HG03097 (cell line): Measurements from ENCODE around the gene MBP.

Source experiments
- ATAC-seq: cut with Tn5 transposase; IDR thresholded peaks from one replicate; pipeline ENCODE4 v1.9.1; 2021; ENCODE audit not compliant: unreplicated experiment, low FRiP score

Gene MBP

GRCh38 chr18:77013811-77014521, 118.6 kb downstream of the MBP start:
- ATAC-seq = no peak

GRCh38 chr18:77012806-77013541, 119.6 kb downstream of the MBP start:
- no peak for ATAC-seq

DNA sequence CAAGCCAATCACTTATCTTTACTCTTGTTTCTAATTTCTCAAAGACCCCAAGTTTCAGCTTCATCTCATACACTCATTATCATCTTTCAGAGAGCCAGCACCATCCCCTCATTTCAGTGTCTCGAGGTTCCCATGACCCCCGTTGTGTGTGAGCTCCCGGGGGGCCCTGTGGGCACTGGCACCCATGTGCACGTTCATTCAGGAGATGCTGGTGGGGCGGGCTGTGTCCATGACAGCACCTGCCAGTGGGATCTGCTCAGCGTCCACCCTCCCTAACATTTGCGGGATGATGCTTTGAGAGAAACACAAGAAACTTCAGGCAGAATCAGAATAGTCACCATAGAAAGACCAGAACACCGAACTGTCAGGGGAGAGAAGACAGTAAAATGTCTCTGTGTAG, 120.5 kb downstream of the MBP start:
- no peak for ATAC-seq

- no peak for ATAC-seq
Observed at GRCh38 chr18:77009675-77010074, 122.9 kb downstream of the MBP start.

DNA sequence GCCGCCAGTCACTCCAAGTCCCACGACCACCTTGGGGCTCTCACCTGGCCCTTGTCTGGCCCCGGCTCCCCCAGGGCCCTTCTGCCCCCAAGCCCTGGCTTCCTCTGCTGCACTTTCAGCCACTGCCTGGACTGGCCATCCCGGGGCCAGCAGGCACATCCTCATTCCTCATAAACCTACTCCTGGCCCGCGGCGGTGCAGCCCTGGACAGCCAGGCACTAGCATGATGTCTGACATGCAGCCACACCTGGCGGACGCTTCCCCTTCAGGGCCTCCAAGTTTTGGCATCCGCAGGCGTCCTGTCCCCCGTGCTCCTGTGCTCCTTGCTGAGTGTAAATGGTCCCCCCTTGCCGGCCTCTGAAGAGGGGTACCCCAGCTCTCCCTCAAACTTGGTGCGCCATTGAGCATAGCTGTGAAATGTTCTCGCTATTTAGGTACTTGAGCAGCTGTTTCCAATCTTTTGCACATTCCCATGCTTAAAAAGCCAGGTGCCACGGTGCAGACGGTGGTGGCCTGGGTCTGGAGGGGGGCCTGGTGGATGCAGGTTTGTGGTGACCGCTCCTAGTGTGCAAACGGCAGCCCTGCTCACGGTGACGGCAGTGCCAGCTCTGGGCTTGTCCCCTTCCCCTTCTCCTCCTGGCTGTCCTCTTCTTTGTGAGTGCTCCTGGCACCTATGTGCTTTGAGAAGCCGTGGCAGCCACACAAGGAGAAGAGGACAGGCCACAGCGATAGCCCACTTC, 123.8 kb downstream of the MBP start:
- no peak for ATAC-seq

- no peak for ATAC-seq
Observed at GRCh38 chr18:77008006-77008405, 124.6 kb downstream of the MBP start.

- no peak for ATAC-seq
Observed at GRCh38 chr18:77007251-77007650, 125.3 kb downstream of the MBP start.

GRCh38 chr18:77006305-77007175, 126.0 kb downstream of the MBP start:
- ATAC-seq = no peak

DNA sequence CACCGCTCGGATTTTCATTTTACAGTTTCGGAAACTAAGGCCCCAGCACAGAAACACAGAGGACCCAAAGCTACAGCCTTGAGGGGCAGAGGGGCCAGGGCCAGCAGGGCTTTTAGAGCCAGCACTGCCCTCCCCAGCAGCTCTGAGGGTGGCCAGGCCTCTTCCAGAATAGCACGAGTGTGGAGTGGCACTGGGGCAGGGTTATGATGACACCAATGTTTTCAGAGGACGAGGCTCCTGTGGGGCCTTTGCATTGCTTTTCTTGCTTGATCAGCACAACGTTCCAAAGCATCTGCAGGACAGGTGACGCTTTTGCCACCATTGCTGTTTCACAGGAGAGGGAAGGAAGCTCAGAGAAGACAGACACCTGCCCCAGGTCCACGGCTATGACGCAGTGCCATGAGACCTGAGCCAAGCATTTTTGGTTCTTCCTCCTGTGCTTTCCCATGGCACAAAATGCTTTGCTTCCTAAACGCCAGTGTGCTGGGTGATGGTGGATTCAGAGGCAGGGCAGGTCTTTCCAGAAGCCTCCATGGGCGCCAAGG, 126.9 kb downstream of the MBP start:
- no peak for ATAC-seq

DNA sequence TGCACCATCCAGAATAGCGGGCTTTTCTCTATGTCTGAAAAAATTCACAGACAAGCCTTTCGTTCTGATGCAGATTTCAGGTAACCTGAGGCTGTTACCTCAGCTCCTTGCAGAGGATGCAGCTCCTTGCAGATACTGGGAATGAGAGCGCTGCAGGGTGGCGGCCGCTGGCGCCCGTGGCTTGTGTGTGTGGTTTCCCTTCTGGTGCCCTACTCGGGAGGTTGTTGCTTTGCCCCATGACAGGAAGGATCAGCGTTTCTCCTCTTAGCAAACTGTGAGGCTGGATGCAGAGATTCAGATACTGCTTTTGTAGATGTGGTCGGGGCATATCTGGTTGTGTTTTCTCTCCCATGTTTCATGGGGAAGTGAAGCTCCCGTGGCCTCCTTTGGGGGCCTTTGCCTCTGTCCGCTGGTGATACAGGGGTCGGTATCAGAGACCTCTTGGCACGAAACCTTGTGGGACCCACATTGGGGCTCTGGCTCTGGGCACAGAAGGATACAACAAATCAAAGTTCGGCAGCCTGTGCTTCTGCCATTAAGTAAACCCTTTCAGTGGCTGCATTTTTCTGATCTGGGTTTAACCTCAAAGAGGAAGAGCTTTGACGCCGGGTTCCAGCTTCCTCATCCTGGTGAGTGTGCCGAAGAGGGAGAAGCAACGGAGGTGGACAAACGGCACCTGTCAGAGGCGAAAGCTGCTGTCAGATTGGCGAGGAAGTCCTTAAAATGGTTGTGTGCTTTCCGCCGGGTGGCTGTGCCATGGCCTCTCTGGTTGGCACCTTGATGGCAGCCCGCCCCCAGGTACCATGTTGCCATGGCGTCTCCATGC, 127.8 kb downstream of the MBP start:
- ATAC-seq = no peak

- no peak for ATAC-seq
Observed at GRCh38 chr18:77003316-77003715, 129.3 kb downstream of the MBP start.

GRCh38 chr18:77002496-77002895, 130.1 kb downstream of the MBP start:
- ATAC-seq = no peak

DNA sequence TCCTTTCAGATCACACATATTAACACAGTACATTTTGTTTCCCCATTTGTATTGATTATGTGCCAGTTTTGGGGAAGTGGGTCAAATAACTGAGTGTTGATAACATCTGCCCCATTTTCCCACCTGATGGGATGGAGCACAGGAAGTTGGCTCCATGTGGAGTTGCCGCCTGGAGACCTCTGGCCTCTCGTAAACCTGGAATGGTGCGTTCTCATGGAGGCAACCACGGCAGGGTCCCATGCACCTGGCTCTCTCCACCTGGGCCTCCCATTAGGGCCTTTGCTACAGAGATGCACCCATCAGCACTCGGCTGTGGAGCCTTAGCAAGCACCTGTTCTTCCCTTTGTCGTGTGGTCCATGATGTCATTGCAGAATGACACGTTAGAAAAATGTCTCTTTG, 130.6 kb downstream of the MBP start:
- no peak for ATAC-seq

- no peak for ATAC-seq
Observed at GRCh38 chr18:77001041-77001440, 131.5 kb downstream of the MBP start.

GRCh38 chr18:77000527-77000926, 132.1 kb downstream of the MBP start:
- no peak for ATAC-seq

DNA sequence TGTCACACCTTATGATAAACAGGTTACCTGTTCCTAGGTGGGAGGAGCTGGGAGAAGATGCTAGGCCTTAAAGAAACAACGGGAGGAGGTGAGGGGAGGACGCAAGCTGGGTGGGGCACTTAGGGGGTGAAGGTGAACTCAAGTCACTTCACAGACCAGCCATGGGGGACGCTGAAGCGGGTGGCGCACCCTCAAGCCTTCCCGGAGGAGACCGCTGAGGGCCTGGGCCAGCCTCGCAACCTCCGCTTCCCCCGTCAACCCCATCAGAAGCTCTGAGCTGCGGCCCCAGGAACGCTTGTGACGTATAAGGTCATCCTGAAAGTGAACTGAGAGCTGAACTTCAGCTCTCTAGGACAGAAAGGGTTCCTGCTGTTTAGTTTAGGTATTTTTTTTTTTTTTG, 133.5 kb downstream of the MBP start:
- ATAC-seq = no peak

DNA sequence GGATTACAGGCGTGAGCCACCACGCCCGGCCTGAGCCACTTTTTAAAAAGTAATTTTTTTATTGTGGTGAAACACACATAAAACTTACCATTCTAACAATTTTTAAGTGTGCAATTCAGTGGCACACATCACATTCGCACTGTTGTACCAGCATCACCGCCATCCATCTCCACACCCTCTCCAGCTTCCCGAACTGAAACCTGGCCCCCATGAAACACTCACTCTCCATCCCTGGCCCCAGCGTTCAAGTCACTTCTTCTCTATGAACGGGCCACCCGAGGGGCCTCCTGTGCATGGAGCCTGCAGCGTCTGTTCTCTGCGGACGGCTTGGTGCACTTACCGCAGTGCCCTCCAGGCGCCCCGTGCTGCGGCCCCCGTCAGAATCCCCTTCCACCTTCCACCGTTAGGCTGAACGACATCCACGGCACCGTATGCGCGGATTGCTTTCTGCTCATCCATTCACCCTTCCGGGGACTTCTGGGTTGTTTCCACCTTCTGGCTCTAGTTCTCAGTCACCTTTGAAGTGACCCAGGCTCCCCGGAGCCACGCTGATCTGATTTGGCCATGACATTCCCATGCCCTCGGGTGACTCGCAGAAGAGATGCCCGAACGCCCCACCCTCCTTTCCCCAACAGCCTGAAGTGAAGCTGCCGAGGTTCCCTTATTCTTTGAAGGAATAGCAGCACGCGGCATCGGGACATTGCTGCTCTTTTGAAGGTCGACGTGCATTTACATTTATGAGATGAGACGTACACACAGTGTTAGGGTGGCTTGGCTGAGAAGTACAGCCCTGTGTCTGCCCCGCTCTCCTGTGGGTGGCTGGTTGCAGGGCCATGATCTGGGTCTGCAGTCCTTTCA, 134.4 kb downstream of the MBP start:
- ATAC-seq = no peak

DNA sequence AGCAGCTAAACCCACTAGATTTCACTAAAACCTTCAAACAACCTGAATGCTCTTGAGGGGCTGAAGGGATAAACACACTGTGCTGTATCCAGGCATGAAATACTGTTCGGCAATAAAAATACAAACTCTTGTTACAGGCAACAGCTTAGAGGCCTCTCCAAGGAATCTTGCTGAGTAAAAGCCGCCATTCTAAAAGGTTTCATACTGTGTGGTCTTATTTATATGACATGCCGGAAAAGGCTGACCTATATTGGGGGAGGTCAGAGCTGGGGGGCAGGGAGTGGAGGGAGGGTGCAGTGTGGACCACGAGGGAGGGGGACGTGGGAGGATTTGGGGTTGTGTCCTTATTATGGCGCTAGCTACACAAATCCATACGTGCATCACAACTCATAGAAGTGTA, 136.2 kb downstream of the MBP start:
- ATAC-seq = no peak

DNA sequence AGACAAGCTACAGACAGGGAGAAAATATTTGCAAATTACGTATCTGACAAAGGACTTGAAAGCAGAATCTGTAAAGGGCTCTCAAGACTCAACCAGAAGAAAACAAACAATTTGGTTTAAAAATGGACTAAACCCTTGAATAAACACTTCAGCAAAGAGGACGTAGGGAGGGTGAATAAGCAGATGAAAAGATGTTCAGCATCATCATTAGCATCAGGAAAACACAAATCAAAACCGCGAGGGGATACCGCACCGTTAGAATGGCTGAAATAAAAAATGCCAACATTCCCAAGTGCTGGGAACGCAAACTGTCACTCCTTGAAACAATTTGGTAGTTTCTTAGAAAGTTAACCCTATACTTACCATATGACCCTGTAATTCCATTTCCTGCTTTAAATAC, 136.7 kb downstream of the MBP start:
- ATAC-seq = no peak
